Left ventricle myocardium inferior (tissue), 1 donor: ENCODE measurements around the gene FTO. TPM values are rescaled to one million over a fixed set of nuclear protein-coding genes. Genes with fewer than 3 reads are reported as not detected.

Experiments
- DNase-seq: peaks from one replicate; pipeline ENCODE4 v3.0.0-alpha.2; 2020
- H3K27ac ChIP-seq: fragments of 200-600 bp; replicated peaks from 2 replicates; pipeline ENCODE4 v1.8.0; 2021
- H3K27me3 ChIP-seq: fragments of 200-600 bp; 2 replicates; pipeline ENCODE4 v1.8.0; 2021; ENCODE audit warnings: low read depth
- H3K36me3 ChIP-seq: fragments of 200-600 bp; 2 replicates; pipeline ENCODE4 v1.8.0; 2021
- H3K4me1 ChIP-seq: fragments of 200-600 bp; 2 replicates; pipeline ENCODE4 v1.8.0; 2021
- H3K4me3 ChIP-seq: fragments of 200-600 bp; 2 replicates; pipeline ENCODE4 v1.8.0; 2021; ENCODE audit warnings: mild to moderate bottlenecking, moderate library complexity
- H3K9me3 ChIP-seq: fragments of 200-600 bp; replicated peaks from 2 replicates; pipeline ENCODE4 v1.8.0; 2021
- intact Hi-C: fragments of 100-400 bp; cut with micrococcal nuclease; formaldehyde crosslinking; loops from one replicate; pipeline ENCODE4 v1.11.0; 2022
- total RNA-seq: library from RNA; stranded (reverse); fragmentation: NEBNext Ultra II Directional; extraction: Animal tissue kit (Norgen Biotek cat#: 25700); gene quantifications from one replicate; pipeline ENCODE4 v1.2.1, GENCODE V29; 2021
- TF ChIP-seq, protein P1 (sequence below): fragments of 200-600 bp; IDR thresholded peaks from 2 replicates; pipeline ENCODE4 v1.8.0; 2021; ENCODE audit warnings: antibody characterized with exemption, mild to moderate bottlenecking, borderline replicate concordance
- donor health status: DM: no; HTN: yes; CAD: no; lungs with severe emphysema.

The FTO gene
- total RNA-seq, 1 donor from 2014 or later = 78.4 TPM

DNA sequence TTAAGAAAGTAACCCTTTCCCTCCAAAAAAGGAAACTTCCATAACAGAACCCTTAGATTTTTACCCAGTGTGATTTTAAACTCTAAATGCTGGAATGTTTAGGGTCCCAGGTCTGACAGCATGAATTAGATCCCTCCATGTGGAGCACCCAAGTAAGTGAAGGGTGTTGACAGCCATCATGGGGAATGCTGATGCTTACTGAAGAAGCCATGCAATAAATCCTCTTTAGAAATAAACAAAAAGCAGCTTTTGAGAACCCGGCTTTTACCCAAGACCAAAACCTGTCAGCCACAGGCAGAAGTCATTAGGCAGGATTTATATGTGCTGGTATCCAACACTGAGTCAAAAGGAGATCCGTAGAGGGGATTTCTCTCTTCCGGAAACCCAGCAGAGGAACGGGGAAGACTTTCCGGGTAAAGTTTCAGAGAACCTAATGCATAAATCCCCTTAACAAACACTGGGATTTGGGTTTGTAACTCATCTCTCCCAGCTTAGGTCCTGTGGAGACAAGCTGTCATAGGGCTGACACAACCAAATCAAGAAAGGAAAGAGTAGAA lies 295.1 kb downstream of the FTO start:
- H3K4me1 ChIP-seq = peaks cover 18% of the 10 kb centered on the region
- H3K9me3 ChIP-seq = no peaks in the 10 kb centered on the region
- H3K4me3 ChIP-seq = no peak overlapping the region
- H3K27me3 ChIP-seq = no peaks in the 10 kb centered on the region
- DNase-seq = no peak
- intact Hi-C loops = no loop called here
- TF ChIP-seq, protein P1, sequence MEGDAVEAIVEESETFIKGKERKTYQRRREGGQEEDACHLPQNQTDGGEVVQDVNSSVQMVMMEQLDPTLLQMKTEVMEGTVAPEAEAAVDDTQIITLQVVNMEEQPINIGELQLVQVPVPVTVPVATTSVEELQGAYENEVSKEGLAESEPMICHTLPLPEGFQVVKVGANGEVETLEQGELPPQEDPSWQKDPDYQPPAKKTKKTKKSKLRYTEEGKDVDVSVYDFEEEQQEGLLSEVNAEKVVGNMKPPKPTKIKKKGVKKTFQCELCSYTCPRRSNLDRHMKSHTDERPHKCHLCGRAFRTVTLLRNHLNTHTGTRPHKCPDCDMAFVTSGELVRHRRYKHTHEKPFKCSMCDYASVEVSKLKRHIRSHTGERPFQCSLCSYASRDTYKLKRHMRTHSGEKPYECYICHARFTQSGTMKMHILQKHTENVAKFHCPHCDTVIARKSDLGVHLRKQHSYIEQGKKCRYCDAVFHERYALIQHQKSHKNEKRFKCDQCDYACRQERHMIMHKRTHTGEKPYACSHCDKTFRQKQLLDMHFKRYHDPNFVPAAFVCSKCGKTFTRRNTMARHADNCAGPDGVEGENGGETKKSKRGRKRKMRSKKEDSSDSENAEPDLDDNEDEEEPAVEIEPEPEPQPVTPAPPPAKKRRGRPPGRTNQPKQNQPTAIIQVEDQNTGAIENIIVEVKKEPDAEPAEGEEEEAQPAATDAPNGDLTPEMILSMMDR = no peak
- H3K27ac ChIP-seq = no peak overlapping the region
- H3K36me3 ChIP-seq = no peaks in the 10 kb centered on the region

GRCh38 chr16:53999841-54000240 lies 295.9 kb downstream of the FTO start:
- Histone ChIP-seq H3K27me3 (no peaks in the 10 kb centered on the region), H3K27ac (no peak overlapping the region), H3K4me3 (no peak overlapping the region), H3K9me3 (no peaks in the 10 kb centered on the region), H3K4me1 (peaks cover 18% of the 10 kb centered on the region), H3K36me3 (no peaks in the 10 kb centered on the region)
- intact Hi-C loops = no loop called here
- TF ChIP-seq, protein P1 = no peak
- DNase-seq = no peak

- intact Hi-C loops = no loop called here
- Histone ChIP-seq H3K36me3 (no peaks in the 10 kb centered on the region), H3K9me3 (no peaks in the 10 kb centered on the region), H3K27ac (no peak overlapping the region), H3K4me1 (peaks cover 14% of the 10 kb centered on the region), H3K27me3 (no peaks in the 10 kb centered on the region), H3K4me3 (no peak overlapping the region)
- DNase-seq = no peak
- TF ChIP-seq, protein P1 = no peak
Measured at GRCh38 chr16:54000361-54000760, 296.4 kb downstream of the FTO start.

- H3K27ac ChIP-seq = no peak overlapping the region
- no peak for DNase-seq
- intact Hi-C loops = no loop called here
- H3K4me1 ChIP-seq = no peaks in the 10 kb centered on the region
- H3K36me3 ChIP-seq = peaks cover 6% of the 10 kb centered on the region
- TF ChIP-seq, protein P1 = no peak
- H3K9me3 ChIP-seq = peaks cover 1% of the 10 kb centered on the region
- H3K4me3 ChIP-seq = no peak overlapping the region
- no peaks in the 10 kb centered on the region for H3K27me3 ChIP-seq
Measured at GRCh38 chr16:54006693-54007092, 302.7 kb downstream of the FTO start.

DNA sequence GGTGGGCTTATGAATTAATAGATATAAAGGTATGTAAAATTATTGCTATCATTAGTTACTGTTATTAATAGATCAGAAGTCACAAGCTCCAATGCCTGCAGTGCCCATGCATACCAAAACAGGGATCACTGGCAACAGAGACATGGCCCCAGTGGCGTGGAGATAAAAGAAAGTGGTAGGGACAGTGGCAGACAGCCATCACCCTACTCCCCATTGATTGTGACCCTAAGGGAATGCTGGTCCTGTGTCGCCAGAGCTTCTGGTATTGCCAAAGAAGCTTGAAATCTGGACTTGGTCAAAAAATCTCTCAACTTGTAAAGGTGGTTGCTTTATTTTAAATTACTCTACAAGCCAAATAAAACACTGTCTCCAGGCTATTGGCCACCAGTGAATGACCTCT lies 303.5 kb downstream of the FTO start:
- intact Hi-C loops = no loop called here

More for the DNA sequence above, 303.5 kb downstream of the FTO start:
- H3K4me1 ChIP-seq = no peaks in the 10 kb centered on the region
- H3K27ac ChIP-seq = no peak overlapping the region
- peaks cover 10% of the 10 kb centered on the region for H3K9me3 ChIP-seq
- H3K27me3 ChIP-seq = no peaks in the 10 kb centered on the region
- TF ChIP-seq, protein P1 = no peak
- peak; percentile 15 for DNase-seq
- no peak overlapping the region for H3K4me3 ChIP-seq
- peaks cover 10% of the 10 kb centered on the region for H3K36me3 ChIP-seq
